SU-DHL-6 (cell line): Measurements from ENCODE around the gene ANKS1B.

Experiments
- H2AFZ ChIP-seq: fragments of 200-600 bp; sonication (generic); 2 replicates; pipeline ENCODE4 v1.6.1; 2014; ENCODE audit warnings: low read depth, mild to moderate bottlenecking, moderate library complexity, mixed read lengths, antibody characterized with exemption, low read length; ENCODE audit not compliant: severe bottlenecking
- H3F3A ChIP-seq: fragments of 200-600 bp; shearing (Covaris generic); 2 replicates; pipeline ENCODE4 v1.6.0; 2016; ENCODE audit warnings: antibody characterized with exemption, mild to moderate bottlenecking; ENCODE audit not compliant: insufficient read depth
- H3K27ac ChIP-seq: fragments of 200-600 bp; sonication (generic); 2 replicates; pipeline ENCODE4 v1.5.1; 2016; ENCODE audit warnings: low read depth, mild to moderate bottlenecking, low read length, moderate library complexity, mixed read lengths
- H3K27me3 ChIP-seq: fragments of 200-600 bp; sonication (generic), shearing (Covaris generic); 2 replicates; pipeline ENCODE4 v1.6.0; 2014; ENCODE audit warnings: mild to moderate bottlenecking, low read length
- H3K36me3 ChIP-seq: fragments of 200-600 bp; sonication (generic); 2 replicates; pipeline ENCODE4 v1.6.1; 2014; ENCODE audit warnings: mild to moderate bottlenecking, low read length, mixed read lengths
- H3K4me2 ChIP-seq: fragments of 300-600, 200-600 bp; shearing (Covaris generic), sonication (generic); 2 replicates; pipeline ENCODE4 v1.6.0; 2014; ENCODE audit warnings: low read length, low read depth, mild to moderate bottlenecking; ENCODE audit not compliant: poor library complexity, severe bottlenecking
- H3K4me3 ChIP-seq: fragments of 200-600 bp; sonication (generic); 2 replicates; pipeline ENCODE4 v1.5.1; 2014; ENCODE audit warnings: antibody characterized with exemption, low read length, mild to moderate bottlenecking, mixed read lengths; ENCODE audit not compliant: insufficient read depth, poor library complexity, severe bottlenecking
- H3K79me2 ChIP-seq: fragments of 200-600 bp; sonication (generic); 2 replicates; pipeline ENCODE4 v1.6.1; 2014; ENCODE audit warnings: mild to moderate bottlenecking, low read length, moderate library complexity; ENCODE audit not compliant: insufficient read depth
- H3K9ac ChIP-seq: fragments of 200-600 bp; sonication (generic); 2 replicates; pipeline ENCODE4 v1.7.0; 2014; ENCODE audit warnings: mild to moderate bottlenecking, low read length
- H3K9me2 ChIP-seq: fragments of 200-600 bp; sonication (generic); replicated peaks from 2 replicates; pipeline ENCODE4 v1.6.1; 2014; ENCODE audit warnings: low read length; ENCODE audit not compliant: insufficient read depth
- H3K9me3 ChIP-seq: fragments of 200-600 bp; sonication (generic); 2 replicates; pipeline ENCODE4 v1.6.1; 2014; ENCODE audit warnings: low read length, mixed read lengths; ENCODE audit not compliant: insufficient read depth
- H4K20me1 ChIP-seq: fragments of 200-600 bp; sonication (generic); 2 replicates; pipeline ENCODE4 v1.6.1; 2014; ENCODE audit warnings: low read depth, mild to moderate bottlenecking, antibody characterized with exemption, low read length, moderate library complexity, mixed read lengths
- CTCF ChIP-seq: fragments of 200-600 bp; sonication (generic); IDR thresholded peaks from one replicate; pipeline ENCODE4 v1.5.1; 2017; ENCODE audit warnings: antibody characterized with exemption, mild to moderate bottlenecking, low read length, moderate library complexity; ENCODE audit not compliant: insufficient read depth, poor library complexity, severe bottlenecking
- EZH2phosphoT487 ChIP-seq: fragments of 200-600 bp; sonication (generic), shearing (Covaris generic); conservative IDR thresholded peaks from 2 replicates; pipeline ENCODE4 v1.6.1; 2018; ENCODE audit warnings: mild to moderate bottlenecking, antibody characterized with exemption, low read length, moderate library complexity, mixed read lengths

The ANKS1B gene

DNA sequence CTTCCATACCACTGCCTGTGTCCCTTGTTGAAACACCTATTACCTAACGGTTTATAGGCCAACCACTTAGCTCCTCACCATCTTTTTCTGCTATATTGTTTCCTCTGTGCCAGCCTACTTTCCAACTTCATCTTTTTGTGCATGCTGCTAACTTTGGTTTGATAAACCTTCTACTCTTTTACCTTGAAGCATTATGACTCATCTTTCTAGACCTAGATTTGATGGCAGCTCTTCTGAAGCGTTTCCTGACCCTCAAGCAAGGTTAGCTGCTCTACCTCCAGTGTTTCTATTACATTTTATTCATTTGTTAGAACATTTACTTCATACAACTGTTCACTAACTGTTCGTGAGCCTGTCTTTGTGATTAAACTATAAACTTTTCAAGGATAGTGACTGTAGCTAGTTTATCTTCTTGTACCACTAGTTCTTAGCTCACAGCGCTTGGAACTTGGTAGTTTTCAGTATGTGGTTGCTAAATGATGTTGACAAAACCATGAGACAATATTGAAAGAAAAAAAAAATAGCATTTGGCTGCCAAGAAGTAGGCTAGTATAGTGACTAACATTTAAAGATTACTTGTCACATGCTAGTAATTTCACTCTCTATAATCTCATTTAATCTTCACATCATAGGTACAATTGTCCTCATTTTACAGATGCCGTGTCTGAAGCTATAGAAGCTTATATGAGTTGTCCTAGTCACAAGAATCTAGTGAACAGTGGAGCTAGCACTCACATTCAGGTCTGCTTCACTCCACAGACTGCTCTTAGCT is 1260.2 kb downstream of the ANKS1B start:
- H3K27me3 ChIP-seq = no peaks in the 10 kb centered on the region
- TF ChIP-seq CTCF (no peak), EZH2phosphoT487 (no peak)

DNA sequence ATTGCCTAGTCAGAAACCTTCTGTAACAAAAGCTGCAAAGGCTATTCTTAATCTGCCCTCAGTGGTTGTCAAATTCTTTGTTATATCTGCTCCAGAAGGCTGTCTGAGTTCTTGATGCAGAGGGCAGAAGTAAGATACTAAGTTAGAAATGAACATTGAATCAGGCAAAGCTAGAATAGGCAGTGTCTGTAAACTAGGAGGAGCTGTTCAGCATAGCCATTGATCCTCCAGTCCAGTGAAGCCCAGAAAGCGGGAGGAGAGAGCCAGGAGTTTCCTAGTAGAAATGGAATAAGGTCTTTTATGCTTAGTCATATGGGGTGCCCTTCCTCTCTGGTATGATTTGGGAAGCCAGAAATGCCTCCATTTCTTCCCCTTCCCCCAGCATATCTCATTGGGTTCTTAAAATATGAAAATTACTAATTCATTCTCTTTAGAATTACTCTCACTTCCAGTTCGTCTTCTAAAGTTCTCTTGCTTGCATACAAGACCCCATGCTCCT is 1263.5 kb downstream of the ANKS1B start:
- no peaks in the 10 kb centered on the region for H3F3A ChIP-seq

More for the DNA sequence above, 1260.2 kb downstream of the ANKS1B start:
- H3K79me2 ChIP-seq = no peaks in the 10 kb centered on the region
- no peak overlapping the region for H3K4me3 ChIP-seq
- no peaks in the 10 kb centered on the region for H4K20me1 ChIP-seq
- H3K27ac ChIP-seq = no peak overlapping the region
- no peak overlapping the region for H3K9ac ChIP-seq
- H3F3A ChIP-seq = no peaks in the 10 kb centered on the region
- peaks cover 10% of the 10 kb centered on the region; the same call in 1 of the 2 replicates for H3K36me3 ChIP-seq
- no peak overlapping the region for H3K4me2 ChIP-seq
- H2AFZ ChIP-seq = no peak overlapping the region
- H3K9me3 ChIP-seq = no peaks in the 10 kb centered on the region
- H3K9me2 ChIP-seq = no peaks in the 10 kb centered on the region

GRCh38 chr12:98719515-98720504 is 1264.9 kb downstream of the ANKS1B start:
- Histone ChIP-seq H4K20me1 (no peaks in the 10 kb centered on the region), H3K4me3 (no peak overlapping the region), H3K27ac (peak overlapping the region; percentile 51), H3K36me3 (peaks cover 3% of the 10 kb centered on the region; the same call in 1 of the 2 replicates), H3K9ac (no peak overlapping the region), H3K4me2 (peak overlapping the region; percentile 42), H3F3A (no peaks in the 10 kb centered on the region), H3K79me2 (no peaks in the 10 kb centered on the region), H3K9me2 (no peaks in the 10 kb centered on the region), H2AFZ (no peak overlapping the region), H3K27me3 (no peaks in the 10 kb centered on the region), H3K9me3 (no peaks in the 10 kb centered on the region)
- no peak for TF ChIP-seq EZH2phosphoT487
- TF ChIP-seq CTCF = no peak

More for the DNA sequence above, 1263.5 kb downstream of the ANKS1B start:
- H4K20me1 ChIP-seq = no peaks in the 10 kb centered on the region
- H3K9me3 ChIP-seq = no peaks in the 10 kb centered on the region
- H3K79me2 ChIP-seq = no peaks in the 10 kb centered on the region
- H2AFZ ChIP-seq = no peak overlapping the region
- H3K4me2 ChIP-seq = no peak overlapping the region
- H3K9ac ChIP-seq = no peak overlapping the region
- H3K4me3 ChIP-seq = no peak overlapping the region
- H3K27ac ChIP-seq = no peak overlapping the region
- no peaks in the 10 kb centered on the region for H3K9me2 ChIP-seq
- TF ChIP-seq EZH2phosphoT487 = no peak
- TF ChIP-seq CTCF = no peak
- no peaks in the 10 kb centered on the region for H3K27me3 ChIP-seq
- H3K36me3 ChIP-seq = peaks cover 5% of the 10 kb centered on the region; the same call in 1 of the 2 replicates
